ENCODE data around the gene SEMA5A. TPM values are rescaled to one million over a fixed set of nuclear protein-coding genes. Genes with fewer than 3 reads are reported as not detected.

SEMA5A gene
- total and polyA plus RNA-seq, 2 of the 13 experiments (the other 11 are each of a cell fraction or from before 2014, with no cell fraction given) = 0.01 TPM; not detected in 1

- ChIA-PET CTCF (ENCODE audit: low intra/inter-chr PET ratio, low total read pairs) (no interaction called here), POLR2A (no interaction called here)
- Histone ChIP-seq H3K36me3 (replicated peaks in 1 of 2; ENCODE audit: control insufficient read depth in 1 of 2, insufficient read depth in 2 of 2, low read length in 2 of 2) (no peaks in the 10 kb centered on the region), H3K9me3 (ENCODE audit: low read length) (no peaks in the 10 kb centered on the region), H4K20me1 (ENCODE audit: insufficient read depth, low read length) (no peaks in the 10 kb centered on the region), H3K4me3 (replicated peaks in 1 of 3; ENCODE audit: insufficient read depth in 1 of 3, low read depth in 2 of 3, low read length in 3 of 3) (no peak overlapping the region), H3K4me2 (ENCODE audit: low read depth, low read length) (no peak overlapping the region), H2AFZ (ENCODE audit: low read length) (no peak overlapping the region), H3K79me2 (ENCODE audit: insufficient read depth, low read length) (no peaks in the 10 kb centered on the region), H3K9ac (ENCODE audit: insufficient read depth, low read depth, low read length) (no peak overlapping the region), H3K27ac (ENCODE audit: extremely low read length, insufficient read depth, low read length) (no peak overlapping the region), H3K27me3 (ENCODE audit: control insufficient read depth in 1 of 2, insufficient read depth in 2 of 2, low read length in 2 of 2) (no peaks in the 10 kb centered on the region), H3K4me1 (ENCODE audit: insufficient read depth, low read length) (no peaks in the 10 kb centered on the region)
- DNase-seq (ENCODE audit: low spot score) = no peak
- 3% methylated on average over 5 of the region's 5 CpGs for WGBS (ENCODE audit: low lambda C conversion rate)
- FAIRE-seq = no peak
- BruUV-seq (replicated peaks) = no TSS peak
- intact Hi-C loops (cut with micrococcal nuclease; ENCODE audit: unreplicated experiment) = no loop called here
- in situ Hi-C loops (cut with HindIII; ENCODE audit: extremely low pct_ligation_motif_present, low pct_unique_long_range_greater_than_20kb) = no loop called here
- TF ChIP-seq ZNF878 (CRISPR knock-in tag; IDR thresholded peaks at IDR 0.05) = no peak
- no peak for TF ChIP-seq MAF1 (CRISPR knock-in tag; IDR thresholded peaks at IDR 0.05; ENCODE audit: borderline replicate concordance)
- no peak for TF ChIP-seq ZFP90 (CRISPR knock-in tag; IDR thresholded peaks at IDR 0.05; ENCODE audit: borderline replicate concordance)
- no peak for TF ChIP-seq SMARCE1 (IDR thresholded peaks at IDR 0.05; ENCODE audit: borderline replicate concordance)
- TF ChIP-seq ARID2 (CRISPR knock-in tag; IDR thresholded peaks at IDR 0.05; ENCODE audit: borderline replicate concordance) = no peak
- TF ChIP-seq REPIN1 (CRISPR knock-in tag; IDR thresholded peaks at IDR 0.05; ENCODE audit: borderline replicate concordance, low read depth) = no peak
- no peak for TF ChIP-seq ZNF782 (CRISPR knock-in tag; IDR thresholded peaks at IDR 0.05; ENCODE audit: borderline replicate concordance)
- TF ChIP-seq POLR2AphosphoS2 (IDR thresholded peaks at IDR 0.05; ENCODE audit: low read depth, low read length) = no peak
- TF ChIP-seq XRCC5 (optimal IDR thresholded peaks at IDR 0.05; ENCODE audit: low read length) = no peak
- TF ChIP-seq ZNF318 (CRISPR knock-in tag; IDR thresholded peaks at IDR 0.05) = no peak
- no peak for TF ChIP-seq POGK (CRISPR knock-in tag; conservative IDR thresholded peaks at IDR 0.05)
- ATAC-seq = no peak
Observed at GRCh38 chr5:9356351-9356825, 189.5 kb downstream of the SEMA5A start.
